ENCODE data around the gene USP33.

GRCh38 chr1:77776007-77776700, 16.5 kb upstream of the USP33 start:
- TF ChIP-seq CTCF (IDR thresholded peaks at IDR 0.05; ENCODE audit: insufficient read depth, low read length) (no peak), REST (IDR thresholded peaks at IDR 0.05; ENCODE audit: insufficient replicate concordance, low read depth) (no peak), POLR2AphosphoS5 (IDR thresholded peaks at IDR 0.05; ENCODE audit: low read depth) (no peak)

Data from HL-60 (cell line).